Mesothelial cell of epicardium (in vitro differentiated cells): ENCODE measurements around the gene FIBP. TPM values are rescaled to one million over a fixed set of nuclear protein-coding genes. Genes with fewer than 3 reads are reported as not detected.
A peak's percentile ranks its signal among the peaks of the same experiment; 100 is the strongest.

Source experiments
- DNase-seq, 2 experiments: peaks; one replicate each; pipeline ENCODE4 v3.0.0; 2021; ENCODE audit warnings: low spot score in 2 of 2; ENCODE audit not compliant: unreplicated experiment in 2 of 2
- H3K27ac Mint-ChIP-seq: 2 replicates; pipeline ENCODE4 v1.8.0; 2021; ENCODE audit warnings: mixed read lengths
- H3K27me3 Mint-ChIP-seq: 2 replicates; pipeline ENCODE4 v1.8.0; 2021; ENCODE audit warnings: low read depth, mixed read lengths
- H3K36me3 Mint-ChIP-seq: 2 replicates; pipeline ENCODE4 v1.8.0; 2021; ENCODE audit warnings: mixed read lengths
- H3K4me1 Mint-ChIP-seq: 2 replicates; pipeline ENCODE4 v1.8.0; 2021; ENCODE audit warnings: mixed read lengths
- H3K4me3 Mint-ChIP-seq: 2 replicates; pipeline ENCODE4 v1.8.0; 2021; ENCODE audit warnings: mild to moderate bottlenecking, moderate library complexity, mixed read lengths
- H3K9me3 Mint-ChIP-seq: 2 replicates; pipeline ENCODE4 v1.8.0; 2021; ENCODE audit warnings: mixed read lengths
- total RNA-seq: library from RNA; stranded (reverse); gene quantifications from 3 replicates; pipeline ENCODE4 v1.2.1, GENCODE V29; 2021
- TF ChIP-seq, protein P1 (sequence below): fragments of 200-600 bp; sonication (generic); IDR thresholded peaks from one replicate; pipeline ENCODE4 v1.5.0; 2021; ENCODE audit warnings: antibody characterized with exemption; ENCODE audit not compliant: unreplicated experiment

Gene FIBP
- total RNA-seq, 1 donor from 2014 or later, result 62.9 TPM

DNA sequence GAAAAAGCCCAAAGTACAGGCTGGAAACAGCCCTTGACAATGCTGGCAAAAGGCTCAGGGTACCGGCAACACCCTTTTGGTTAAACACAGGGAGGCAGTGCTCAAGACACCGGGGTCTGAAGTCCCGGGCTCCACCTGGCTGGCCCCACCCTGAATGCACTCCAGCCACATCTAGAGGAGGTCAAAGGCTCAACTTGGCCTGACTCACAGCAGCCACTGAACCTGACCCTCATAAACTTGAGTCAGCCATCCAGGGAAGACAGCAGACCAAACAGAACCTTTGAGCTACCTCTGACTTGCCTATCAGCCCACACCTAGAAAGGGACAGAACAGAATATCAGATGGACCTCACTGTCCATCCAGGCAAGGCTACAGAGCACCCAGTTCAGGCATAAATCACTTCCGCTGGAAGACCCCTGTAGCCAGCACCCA lies 34.1 kb downstream of the FIBP start:
- peak overlapping the region; percentile 4 for H3K4me3 Mint-ChIP-seq
- no peak overlapping the region for H3K27ac Mint-ChIP-seq
- TF ChIP-seq, protein P1, sequence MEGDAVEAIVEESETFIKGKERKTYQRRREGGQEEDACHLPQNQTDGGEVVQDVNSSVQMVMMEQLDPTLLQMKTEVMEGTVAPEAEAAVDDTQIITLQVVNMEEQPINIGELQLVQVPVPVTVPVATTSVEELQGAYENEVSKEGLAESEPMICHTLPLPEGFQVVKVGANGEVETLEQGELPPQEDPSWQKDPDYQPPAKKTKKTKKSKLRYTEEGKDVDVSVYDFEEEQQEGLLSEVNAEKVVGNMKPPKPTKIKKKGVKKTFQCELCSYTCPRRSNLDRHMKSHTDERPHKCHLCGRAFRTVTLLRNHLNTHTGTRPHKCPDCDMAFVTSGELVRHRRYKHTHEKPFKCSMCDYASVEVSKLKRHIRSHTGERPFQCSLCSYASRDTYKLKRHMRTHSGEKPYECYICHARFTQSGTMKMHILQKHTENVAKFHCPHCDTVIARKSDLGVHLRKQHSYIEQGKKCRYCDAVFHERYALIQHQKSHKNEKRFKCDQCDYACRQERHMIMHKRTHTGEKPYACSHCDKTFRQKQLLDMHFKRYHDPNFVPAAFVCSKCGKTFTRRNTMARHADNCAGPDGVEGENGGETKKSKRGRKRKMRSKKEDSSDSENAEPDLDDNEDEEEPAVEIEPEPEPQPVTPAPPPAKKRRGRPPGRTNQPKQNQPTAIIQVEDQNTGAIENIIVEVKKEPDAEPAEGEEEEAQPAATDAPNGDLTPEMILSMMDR, result no peak
- no peaks in the 10 kb centered on the region for H3K27me3 Mint-ChIP-seq
- peak in 1 of 2 experiments; percentile 20 for DNase-seq
- peaks cover 24% of the 10 kb centered on the region for H3K4me1 Mint-ChIP-seq
- H3K36me3 Mint-ChIP-seq, result peaks cover 38% of the 10 kb centered on the region
- H3K9me3 Mint-ChIP-seq, result no peaks in the 10 kb centered on the region

DNA sequence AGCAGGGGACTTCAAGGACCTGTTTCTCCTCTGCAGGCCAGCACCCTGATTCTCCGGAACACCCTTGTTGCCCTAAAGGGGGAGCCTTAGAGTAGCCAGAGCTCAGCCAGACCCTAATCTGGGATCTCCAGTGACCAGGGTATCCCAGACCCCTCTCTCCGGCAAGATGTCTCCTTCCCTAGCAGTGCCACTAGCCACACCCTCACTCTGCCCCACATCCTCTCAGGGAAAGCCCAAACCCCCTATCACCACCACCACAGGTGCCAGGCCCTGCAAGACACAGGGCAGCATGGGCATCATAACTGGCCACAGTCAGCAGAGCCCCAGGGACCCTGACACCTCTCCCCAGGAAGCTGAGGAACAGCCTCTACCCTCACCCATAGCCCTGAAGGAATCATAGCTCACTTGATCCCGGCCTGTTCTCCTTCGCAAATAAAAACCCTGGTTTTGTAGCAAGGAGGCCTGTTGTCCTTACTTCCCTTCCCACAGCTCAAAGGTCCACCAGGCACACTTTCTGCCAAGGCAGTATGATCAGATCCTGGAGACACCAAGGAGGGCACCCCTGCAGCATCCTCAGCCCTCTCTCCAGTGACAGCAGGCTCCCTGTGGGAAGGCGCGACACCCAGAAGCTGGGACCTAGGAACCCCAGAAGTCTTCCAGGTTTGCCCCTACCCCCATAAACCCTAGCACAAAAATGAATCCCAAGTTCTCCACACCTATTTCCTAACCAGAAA lies 34.9 kb downstream of the FIBP start:
- peak overlapping the region; percentile 12 for H3K27ac Mint-ChIP-seq
- no peaks in the 10 kb centered on the region for H3K27me3 Mint-ChIP-seq
- H3K4me3 Mint-ChIP-seq, result no peak overlapping the region
- H3K9me3 Mint-ChIP-seq, result no peaks in the 10 kb centered on the region
- TF ChIP-seq, protein P1, result no peak
- H3K36me3 Mint-ChIP-seq, result peaks cover 38% of the 10 kb centered on the region
- DNase-seq, result no peak
- H3K4me1 Mint-ChIP-seq, result peaks cover 18% of the 10 kb centered on the region

DNA sequence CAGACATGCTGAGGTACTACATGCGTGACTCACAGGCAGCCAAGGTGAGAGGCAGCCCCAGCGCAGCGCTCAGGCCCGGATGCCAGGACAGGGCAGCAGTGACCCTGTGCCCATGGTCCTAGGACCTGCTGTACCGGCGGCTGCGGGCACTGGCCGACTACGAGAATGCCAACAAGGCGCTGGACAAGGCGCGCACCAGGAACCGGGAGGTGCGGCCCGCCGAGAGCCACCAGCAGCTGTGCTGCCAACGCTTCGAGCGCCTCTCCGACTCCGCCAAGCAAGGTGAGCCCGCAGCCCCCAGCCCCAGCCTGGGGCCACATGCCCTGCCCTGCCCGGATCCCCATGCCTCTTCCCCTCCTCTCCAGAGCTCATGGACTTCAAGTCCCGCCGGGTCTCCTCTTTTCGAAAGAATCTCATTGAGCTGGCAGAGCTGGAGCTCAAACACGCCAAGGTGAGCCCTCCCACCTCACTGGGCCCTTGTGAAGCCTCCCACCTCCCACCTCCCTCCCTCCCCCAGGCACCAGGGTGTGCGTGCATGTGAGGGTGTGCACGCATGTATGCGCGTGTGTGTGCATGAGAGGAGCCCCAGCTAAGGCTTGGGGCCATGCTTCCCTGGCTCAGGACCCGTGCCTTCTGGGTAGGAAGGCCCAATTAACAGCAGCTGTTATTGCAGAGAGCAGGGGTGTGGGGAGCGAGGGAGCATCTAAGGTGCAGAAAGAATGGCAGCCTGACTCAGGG lies 35.6 kb downstream of the FIBP start:
- Mint-ChIP-seq H3K4me3 (no peak overlapping the region), H3K9me3 (no peaks in the 10 kb centered on the region), H3K27me3 (no peaks in the 10 kb centered on the region)

DNA sequence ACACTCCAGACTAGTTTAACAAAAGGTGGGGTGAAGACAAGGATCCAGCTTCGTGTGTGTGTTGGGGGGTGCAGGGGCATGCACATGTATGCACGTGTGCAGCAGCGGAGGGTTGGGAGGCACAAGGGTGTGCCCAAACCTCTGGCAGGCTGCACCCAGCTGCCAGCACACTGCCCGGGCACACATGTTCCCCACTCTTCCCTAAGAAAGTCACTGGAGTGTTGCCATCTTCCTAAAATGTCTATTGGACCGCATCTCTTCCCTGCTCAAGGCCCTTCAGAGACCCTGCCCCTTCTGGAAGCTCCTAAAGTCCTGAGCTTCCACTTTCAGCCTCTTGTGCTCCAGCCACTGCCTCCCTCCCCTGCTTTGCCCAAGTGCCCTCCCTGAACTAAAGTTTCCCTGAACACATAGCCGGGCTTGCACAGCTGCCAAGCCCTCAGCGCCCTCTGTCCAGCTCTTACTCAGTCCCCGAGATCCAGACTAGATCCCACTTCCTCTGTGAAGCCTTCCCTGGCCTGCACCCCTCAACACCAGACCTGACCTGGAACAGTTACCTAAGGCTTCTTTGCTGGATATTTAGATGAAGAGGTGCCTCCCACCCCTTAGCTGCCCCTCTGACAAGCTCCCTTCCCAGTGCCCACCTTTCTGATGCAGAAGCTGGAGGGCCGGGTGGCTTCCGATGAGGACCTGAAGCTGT lies 36.3 kb downstream of the FIBP start:
- H3K27me3 Mint-ChIP-seq, result no peaks in the 10 kb centered on the region
- H3K27ac Mint-ChIP-seq, result no peak overlapping the region
- TF ChIP-seq, protein P1, result no peak
- DNase-seq, result no peak
- peaks cover 15% of the 10 kb centered on the region for H3K4me1 Mint-ChIP-seq
- H3K4me3 Mint-ChIP-seq, result no peak overlapping the region
- H3K36me3 Mint-ChIP-seq, result peaks cover 38% of the 10 kb centered on the region
- H3K9me3 Mint-ChIP-seq, result no peaks in the 10 kb centered on the region

More for the DNA sequence above, 35.6 kb downstream of the FIBP start:
- H3K27ac Mint-ChIP-seq, result no peak overlapping the region
- no peak for DNase-seq
- peaks cover 15% of the 10 kb centered on the region for H3K4me1 Mint-ChIP-seq
- peaks cover 38% of the 10 kb centered on the region for H3K36me3 Mint-ChIP-seq
- TF ChIP-seq, protein P1, result no peak

DNA sequence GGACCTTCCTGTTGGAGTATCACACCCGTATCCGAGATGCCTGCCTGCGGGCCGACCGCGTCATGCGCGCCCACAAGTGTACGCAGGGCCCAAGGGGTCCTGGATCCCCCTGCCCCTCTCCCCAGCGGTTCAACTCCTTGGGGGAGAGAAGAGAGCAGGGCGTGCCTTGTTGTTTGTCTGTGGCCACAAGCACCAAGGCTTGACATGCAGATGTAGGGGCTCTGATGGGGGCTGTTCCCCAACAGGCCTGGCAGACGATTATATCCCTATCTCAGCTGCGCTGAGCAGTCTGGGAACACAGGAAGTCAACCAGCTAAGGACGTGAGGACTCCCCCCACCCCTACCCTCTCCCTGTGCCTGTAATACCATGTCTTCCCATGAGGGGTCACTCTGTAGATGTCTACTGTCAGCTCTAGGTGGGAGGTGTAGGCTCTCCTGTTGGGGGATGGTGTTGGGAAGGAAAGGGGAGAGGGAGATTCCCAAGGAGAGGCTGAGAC lies 37.1 kb downstream of the FIBP start:
- Mint-ChIP-seq H3K9me3 (no peaks in the 10 kb centered on the region), H3K4me3 (no peak overlapping the region), H3K36me3 (peaks cover 33% of the 10 kb centered on the region), H3K4me1 (peaks cover 7% of the 10 kb centered on the region), H3K27me3 (no peaks in the 10 kb centered on the region), H3K27ac (no peak overlapping the region)
- no peak for DNase-seq
- TF ChIP-seq, protein P1, result peak; percentile 20
